H54 (cell line): ENCODE data around the gene POLD1.

ENCODE experiments used
- DNase-seq: peaks from one replicate; pipeline ENCODE4 v3.0.0; 2011; ENCODE audit warnings: low spot score, mixed read lengths; ENCODE audit not compliant: insufficient read length
- FAIRE-seq: peaks from 3 replicates; lab custom pipeline; 2011; peaks lifted over from hg19 to GRCh38; lab: Jason Lieb, UNC
- POLR2A ChIP-seq: IDR thresholded peaks from 2 replicates; pipeline ENCODE4 v1.6.1; 2011; ENCODE audit warnings: low read depth, mild to moderate bottlenecking, low read length

The POLD1 gene

GRCh38 chr19:50413531-50413930, 29.4 kb downstream of the POLD1 start:
- DNase-seq, result no peak
- no peak for TF ChIP-seq POLR2A
- no peak for FAIRE-seq

- FAIRE-seq (no peak), DNase-seq (peak; percentile 74)
- no peak for TF ChIP-seq POLR2A
These were observed 30.9 kb downstream of the POLD1 start for GRCh38 chr19:50414864-50415660.

- FAIRE-seq (no peak), DNase-seq (no peak)
- TF ChIP-seq POLR2A, result no peak
These were observed 31.5 kb downstream of the POLD1 start for GRCh38 chr19:50415661-50416033.

GRCh38 chr19:50416034-50416977, 32.2 kb downstream of the POLD1 start:
- no peak for FAIRE-seq
- DNase-seq, result no peak
- TF ChIP-seq POLR2A, result no peak

GRCh38 chr19:50417111-50418081, 33.2 kb downstream of the POLD1 start:
- no peak for TF ChIP-seq POLR2A
- no peak for DNase-seq
- FAIRE-seq, result no peak

- DNase-seq (no peak), FAIRE-seq (no peak)
- no peak for TF ChIP-seq POLR2A
These were observed 34.3 kb downstream of the POLD1 start, which contains the start of gene SPIB for GRCh38 chr19:50418176-50419021. Gene SPIB, plus strand, starts transcription at chr19:50418938. Its CDS starts 25 bp downstream, at chr19:50418963.

- DNase-seq (no peak), FAIRE-seq (no peak)
- TF ChIP-seq POLR2A, result no peak
These were observed 35.0 kb downstream of the POLD1 start for GRCh38 chr19:50419022-50419579.

GRCh38 chr19:50419580-50420035, 35.5 kb downstream of the POLD1 start:
- DNase-seq (no peak), FAIRE-seq (no peak)
- no peak for TF ChIP-seq POLR2A

- DNase-seq, result no peak
- no peak for FAIRE-seq
- TF ChIP-seq POLR2A, result no peak
These were observed 36.0 kb downstream of the POLD1 start for GRCh38 chr19:50420127-50420526.

- no peak for DNase-seq
- TF ChIP-seq POLR2A, result no peak
- no peak for FAIRE-seq
These were observed 36.7 kb downstream of the POLD1 start for GRCh38 chr19:50420808-50421207.

- DNase-seq (no peak), FAIRE-seq (no peak)
- no peak for TF ChIP-seq POLR2A
These were observed 38.5 kb downstream of the POLD1 start for GRCh38 chr19:50422397-50423278.
